ENCODE measurements around the gene EYA3.

The EYA3 gene

GRCh38 chr1:28066393-28067154, 21.8 kb downstream of the EYA3 start:
- Mint-ChIP-seq H3K4me3 (no peak overlapping the region), H3K36me3 (peaks cover 12% of the 10 kb centered on the region), H3K27ac (no peak overlapping the region), H3K9me3 (no peaks in the 10 kb centered on the region), H3K4me1 (peaks cover 10% of the 10 kb centered on the region)
- DNase-seq (ENCODE audit: low spot score in 2 of 2) (no peak), ATAC-seq (no peak)

- Mint-ChIP-seq H3K27ac (no peak overlapping the region), H3K9me3 (no peaks in the 10 kb centered on the region), H3K4me3 (no peak overlapping the region), H3K4me1 (peaks cover 11% of the 10 kb centered on the region), H3K36me3 (peaks cover 12% of the 10 kb centered on the region)
- ATAC-seq, result no peak
- no peak for DNase-seq (ENCODE audit: low spot score in 2 of 2)
These were observed 24.3 kb downstream of the EYA3 start for GRCh38 chr1:28064064-28064463.

- peak; percentile 48 for ATAC-seq
- H3K9me3 Mint-ChIP-seq, result no peaks in the 10 kb centered on the region
- peaks cover 16% of the 10 kb centered on the region for H3K4me1 Mint-ChIP-seq
- peaks cover 12% of the 10 kb centered on the region for H3K36me3 Mint-ChIP-seq
- DNase-seq (ENCODE audit: low spot score in 2 of 2), result no peak
- peak overlapping the region; percentile 22 for H3K4me3 Mint-ChIP-seq
- no peak overlapping the region for H3K27ac Mint-ChIP-seq
These were observed 25.6 kb downstream of the EYA3 start for GRCh38 chr1:28062806-28063205.

GRCh38 chr1:28058971-28059878, 29.2 kb downstream of the EYA3 start:
- DNase-seq (ENCODE audit: low spot score in 2 of 2), result no peak
- Mint-ChIP-seq H3K27ac (no peak overlapping the region), H3K9me3 (no peaks in the 10 kb centered on the region), H3K36me3 (peaks cover 18% of the 10 kb centered on the region), H3K4me3 (peak overlapping the region; percentile 40), H3K4me1 (peaks cover 30% of the 10 kb centered on the region)
- ATAC-seq, result peak; percentile 78

GRCh38 chr1:28058168-28058567, 30.2 kb downstream of the EYA3 start:
- H3K27ac Mint-ChIP-seq, result peak overlapping the region; percentile 64
- DNase-seq (ENCODE audit: low spot score in 2 of 2) (no peak), ATAC-seq (no peak)
- H3K4me3 Mint-ChIP-seq, result peak overlapping the region; percentile 40
- H3K4me1 Mint-ChIP-seq, result peaks cover 30% of the 10 kb centered on the region
- peaks cover 26% of the 10 kb centered on the region for H3K36me3 Mint-ChIP-seq
- H3K9me3 Mint-ChIP-seq, result no peaks in the 10 kb centered on the region

GRCh38 chr1:28056129-28056925, 32.1 kb downstream of the EYA3 start:
- DNase-seq (ENCODE audit: low spot score in 2 of 2) (peak; percentile 52 to 83), ATAC-seq (peak; percentile 98)
- Mint-ChIP-seq H3K9me3 (no peaks in the 10 kb centered on the region), H3K4me3 (peak overlapping the region; percentile 44), H3K27ac (peak overlapping the region; percentile 82), H3K4me1 (peaks cover 30% of the 10 kb centered on the region), H3K36me3 (peaks cover 36% of the 10 kb centered on the region)

GRCh38 chr1:28050776-28051175, 37.6 kb downstream of the EYA3 start:
- Mint-ChIP-seq H3K4me3 (no peak overlapping the region), H3K9me3 (no peaks in the 10 kb centered on the region), H3K36me3 (peaks cover 76% of the 10 kb centered on the region), H3K4me1 (peaks cover 13% of the 10 kb centered on the region), H3K27ac (no peak overlapping the region)
- DNase-seq (ENCODE audit: low spot score in 2 of 2) (no peak), ATAC-seq (no peak)

GRCh38 chr1:28046716-28047115, 41.7 kb downstream of the EYA3 start:
- ATAC-seq, result no peak
- no peak overlapping the region for H3K27ac Mint-ChIP-seq

GRCh38 chr1:28045777-28046176, 42.6 kb downstream of the EYA3 start:
- Mint-ChIP-seq H3K4me3 (no peak overlapping the region), H3K27ac (no peak overlapping the region), H3K9me3 (no peaks in the 10 kb centered on the region), H3K4me1 (peaks cover 10% of the 10 kb centered on the region), H3K36me3 (peaks cover 74% of the 10 kb centered on the region)
- peak; percentile 44 for ATAC-seq
- DNase-seq (ENCODE audit: low spot score in 2 of 2), result no peak

More at GRCh38 chr1:28046716-28047115, 41.7 kb downstream of the EYA3 start:
- H3K4me1 Mint-ChIP-seq, result peaks cover 10% of the 10 kb centered on the region
- no peak overlapping the region for H3K4me3 Mint-ChIP-seq
- H3K36me3 Mint-ChIP-seq, result peaks cover 74% of the 10 kb centered on the region
- DNase-seq (ENCODE audit: low spot score in 2 of 2), result no peak
- no peaks in the 10 kb centered on the region for H3K9me3 Mint-ChIP-seq

- Mint-ChIP-seq H3K9me3 (no peaks in the 10 kb centered on the region), H3K27ac (no peak overlapping the region), H3K4me1 (peaks cover 10% of the 10 kb centered on the region), H3K4me3 (no peak overlapping the region), H3K36me3 (peaks cover 79% of the 10 kb centered on the region)
- ATAC-seq (no peak), DNase-seq (ENCODE audit: low spot score in 2 of 2) (no peak)
These were observed 44.0 kb downstream of the EYA3 start for GRCh38 chr1:28044399-28044798.

- no peaks in the 10 kb centered on the region for H3K9me3 Mint-ChIP-seq
- no peaks in the 10 kb centered on the region for H3K4me1 Mint-ChIP-seq
- peaks cover 88% of the 10 kb centered on the region for H3K36me3 Mint-ChIP-seq
- no peak overlapping the region for H3K27ac Mint-ChIP-seq
- no peak for ATAC-seq
- H3K4me3 Mint-ChIP-seq, result no peak overlapping the region
- no peak for DNase-seq (ENCODE audit: low spot score in 2 of 2)
These were observed 49.1 kb downstream of the EYA3 start for GRCh38 chr1:28039341-28039740.

GRCh38 chr1:28037946-28038345, 50.5 kb downstream of the EYA3 start:
- H3K9me3 Mint-ChIP-seq, result no peaks in the 10 kb centered on the region
- H3K27ac Mint-ChIP-seq, result no peak overlapping the region
- H3K36me3 Mint-ChIP-seq, result peaks cover 91% of the 10 kb centered on the region
- no peak overlapping the region for H3K4me3 Mint-ChIP-seq
- DNase-seq (ENCODE audit: low spot score in 2 of 2), result no peak
- no peak for ATAC-seq
- no peaks in the 10 kb centered on the region for H3K4me1 Mint-ChIP-seq

- DNase-seq (ENCODE audit: low spot score in 2 of 2), result no peak
- H3K9me3 Mint-ChIP-seq, result no peaks in the 10 kb centered on the region
- H3K27ac Mint-ChIP-seq, result no peak overlapping the region
- no peak overlapping the region for H3K4me3 Mint-ChIP-seq
- no peak for ATAC-seq
- H3K36me3 Mint-ChIP-seq, result peaks cover 84% of the 10 kb centered on the region
- no peaks in the 10 kb centered on the region for H3K4me1 Mint-ChIP-seq
These were observed 51.2 kb downstream of the EYA3 start for GRCh38 chr1:28037206-28037605.

GRCh38 chr1:28036431-28036830, 52.0 kb downstream of the EYA3 start:
- H3K4me3 Mint-ChIP-seq, result no peak overlapping the region
- H3K36me3 Mint-ChIP-seq, result peaks cover 76% of the 10 kb centered on the region
- H3K9me3 Mint-ChIP-seq, result no peaks in the 10 kb centered on the region
- no peaks in the 10 kb centered on the region for H3K4me1 Mint-ChIP-seq
- no peak overlapping the region for H3K27ac Mint-ChIP-seq
- DNase-seq (ENCODE audit: low spot score in 2 of 2) (no peak), ATAC-seq (no peak)

- no peaks in the 10 kb centered on the region for H3K9me3 Mint-ChIP-seq
- H3K36me3 Mint-ChIP-seq, result peaks cover 73% of the 10 kb centered on the region
- H3K27ac Mint-ChIP-seq, result no peak overlapping the region
- no peak for DNase-seq (ENCODE audit: low spot score in 2 of 2)
- H3K4me1 Mint-ChIP-seq, result no peaks in the 10 kb centered on the region
- H3K4me3 Mint-ChIP-seq, result no peak overlapping the region
- no peak for ATAC-seq
These were observed 53.0 kb downstream of the EYA3 start for GRCh38 chr1:28035420-28035819.
